Measurements from ENCODE around the gene IST1.

DNA sequence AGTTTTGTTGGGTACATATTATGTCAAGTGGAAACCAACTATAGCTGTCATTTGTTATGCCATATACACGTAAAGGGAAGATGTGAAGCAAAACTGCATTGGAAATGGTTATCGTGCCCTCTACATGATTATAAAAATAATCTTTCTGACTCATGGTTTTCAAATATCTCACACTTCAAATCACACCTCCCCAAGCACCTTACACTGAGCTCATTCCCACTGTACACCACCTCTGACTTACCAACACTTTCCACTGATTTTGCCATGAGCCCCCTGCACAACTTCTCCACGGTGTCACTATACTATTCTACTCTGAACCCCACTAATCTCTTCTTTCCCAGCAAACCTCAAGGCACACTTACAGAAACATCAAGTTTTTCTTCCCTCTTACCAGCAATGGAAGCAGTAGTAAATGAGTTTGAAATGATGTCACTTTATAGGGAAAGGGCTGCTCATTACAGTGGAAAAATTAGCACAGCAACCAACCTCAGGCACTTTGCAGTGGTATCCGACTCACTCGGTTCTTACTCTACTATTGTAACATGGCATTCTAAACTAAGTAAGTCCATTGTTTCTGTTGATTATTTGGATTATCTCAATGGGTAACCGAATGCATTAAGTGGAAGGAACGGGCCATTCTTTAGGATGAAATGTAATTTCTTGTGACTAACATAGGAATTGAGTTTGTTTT lies 30.0 kb upstream of the IST1 start:
- no peak for TF ChIP-seq EZH2 (IDR thresholded peaks at IDR 0.05; ENCODE audit: borderline replicate concordance, low read depth, low read length)
- no peak for TF ChIP-seq FOXM1 (IDR thresholded peaks at IDR 0.05; ENCODE audit: low read depth)
- TF ChIP-seq FOXM1 (CRISPR knock-in tag; IDR thresholded peaks at IDR 0.05; ENCODE audit: low read depth): no peak
- TF ChIP-seq GABPA (tag; conservative IDR thresholded peaks at IDR 0.05; ENCODE audit: low read depth): no peak
- TF ChIP-seq POLR3G (IDR thresholded peaks at IDR 0.05; ENCODE audit: extremely low read depth, insufficient read length, insufficient replicate concordance): no peak

All from K562 (cell line).